ENCODE data around the gene UBE2O.

- no peak for TF ChIP-seq EZH2 (IDR thresholded peaks at IDR 0.05; ENCODE audit: low read length, missing control alignments)
- no peak for TF ChIP-seq CTCF (conservative IDR thresholded peaks at IDR 0.05 in 1 of 2, IDR thresholded peaks at IDR 0.05 in 1 of 2; ENCODE audit: low read depth in 1 of 2, low read length in 2 of 2)
Observed at GRCh38 chr17:76437467-76438402, 15.2 kb downstream of the UBE2O start.

Measured in fibroblast of lung (primary cell).